Breast epithelium (tissue), 3 donors: ENCODE data around the gene ANAPC7.

Experiments
- CTCF ChIP-seq, 3 donors: fragments of 450-650 bp; IDR thresholded peaks; one replicate each; pipeline ENCODE4 v1.5.1; 2016 to 2017; ENCODE audit warnings: antibody characterized with exemption in 3 of 3, mild to moderate bottlenecking in 3 of 3, moderate library complexity in 3 of 3
- POLR2A ChIP-seq: fragments of 450-650 bp; IDR thresholded peaks from one replicate; pipeline ENCODE4 v1.6.1; 2016; ENCODE audit warnings: antibody characterized with exemption, mild to moderate bottlenecking, moderate library complexity
- POLR2AphosphoS5 ChIP-seq, 3 donors: sonication (generic); formaldehyde crosslinking; IDR thresholded peaks; one replicate each; pipeline ENCODE4 v1.6.1; 2017; ENCODE audit warnings: antibody characterized with exemption in 3 of 3

DNA sequence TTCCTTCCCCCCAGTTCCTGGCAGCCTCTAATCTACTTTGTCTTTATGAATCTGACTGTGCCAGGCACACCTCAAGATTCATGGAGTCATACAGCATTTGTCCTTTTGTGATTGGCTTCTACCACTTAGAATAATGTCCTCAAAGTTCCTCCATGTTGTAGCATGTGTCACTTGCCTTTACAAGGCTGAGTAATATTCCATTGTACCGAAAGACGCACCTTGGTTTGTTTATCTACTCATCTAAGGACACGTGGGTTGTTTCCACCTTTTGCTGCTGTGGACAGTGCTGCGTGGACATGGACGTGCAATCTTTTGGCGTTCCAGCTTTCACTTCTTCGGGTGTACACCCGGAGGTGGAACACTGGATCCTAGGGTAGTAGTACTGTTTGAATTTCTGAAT lies 33.5 kb downstream of the ANAPC7 start:
- TF ChIP-seq CTCF (IDR thresholded peaks at IDR 0.05) (no peak), POLR2AphosphoS5 (IDR thresholded peaks at IDR 0.05) (no peak), POLR2A (no peak)
